GM23248 (cell line): Measurements from ENCODE around the gene GABPB2.

ENCODE experiments used
- EZH2 ChIP-seq: fragments of 200-600 bp; sonication (generic); IDR thresholded peaks from 2 replicates; pipeline ENCODE4 v1.6.1; 2018; ENCODE audit warnings: antibody characterized with exemption, mild to moderate bottlenecking; ENCODE audit not compliant: insufficient read depth, poor library complexity, severe bottlenecking
- EZH2phosphoT487 ChIP-seq: fragments of 200-600 bp; sonication (generic); IDR thresholded peaks from 2 replicates; pipeline ENCODE4 v1.6.1; 2018; ENCODE audit warnings: antibody characterized with exemption, moderate library complexity, mild to moderate bottlenecking, low read depth; ENCODE audit not compliant: insufficient read depth

DNA sequence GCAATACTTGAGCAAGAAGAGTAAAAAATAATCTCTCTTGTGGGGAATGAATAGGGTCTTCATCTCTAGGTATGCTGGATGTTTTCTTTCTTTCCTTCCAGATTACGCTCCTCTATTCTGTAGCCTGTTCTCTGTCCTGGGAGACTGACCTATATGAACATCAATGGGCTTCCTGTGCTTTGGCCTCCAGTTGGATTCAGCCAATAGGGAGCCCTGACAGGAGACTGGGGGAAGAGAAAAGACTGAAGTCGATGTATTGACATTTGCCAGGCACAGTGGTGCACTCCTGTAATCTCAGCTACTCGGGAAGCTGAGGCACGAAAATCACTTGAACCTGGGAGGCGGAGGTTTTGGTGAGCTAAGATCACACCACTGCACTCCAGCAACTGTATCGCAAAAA lies 58.2 kb downstream of the GABPB2 start:
- TF ChIP-seq EZH2 (no peak), EZH2phosphoT487 (no peak)
